Caco-2 (cell line): ENCODE results near the gene SURF4. TPM values are rescaled to one million over a fixed set of nuclear protein-coding genes. Genes with fewer than 3 reads are reported as not detected.

Experiments
- BruUV-seq: library from RNA; stranded (reverse); fragments of 400-500 nt; replicated peaks from 2 replicates; lab custom pipeline; 2021; lab: Mats Ljungman, UMichigan
- CTCF ChIA-PET: fragments of 300-600 bp; sonication (Branson Sonifier 250); formaldehyde crosslinking; loops from one replicate; lab custom pipeline; 2022; ENCODE audit warnings: antibody characterized with exemption; lab: Charles Lee
- POLR2A ChIA-PET: fragments of 300-600 bp; sonication (Branson Sonifier 250); formaldehyde crosslinking; loops from one replicate; lab custom pipeline; 2022; ENCODE audit warnings: antibody characterized with exemption; lab: Charles Lee
- DNase-seq, 2 experiments: peaks; one replicate each; pipeline versions ENCODE4 v3.0.0 to v3.0.0-alpha.2; 2020 to 2022
- H3K27me3 ChIP-seq: replicated peaks from 2 replicates; pipeline ENCODE4 v1.6.0; 2011; ENCODE audit warnings: low read length; ENCODE audit not compliant: control insufficient read depth, insufficient read depth
- H3K36me3 ChIP-seq: 2 replicates; pipeline ENCODE4 v1.5.1; 2011; ENCODE audit warnings: low read length; ENCODE audit not compliant: control insufficient read depth, insufficient read depth
- H3K4me1 ChIP-seq: fragments of 250-450 bp; sonication (Bioruptor Pico); 2 replicates; pipeline ENCODE4 v1.5.1; 2020; ENCODE audit warnings: mild to moderate bottlenecking
- H3K4me3 ChIP-seq: 2 replicates; pipeline ENCODE4 v1.5.1; 2011; ENCODE audit warnings: low read depth, mild to moderate bottlenecking, control low read depth, low read length
- H3K9me3 ChIP-seq: fragments of 250-450 bp; sonication (Bioruptor Pico); 2 replicates; pipeline ENCODE4 v1.5.1; 2020; ENCODE audit warnings: mild to moderate bottlenecking, moderate library complexity
- H3K27ac Mint-ChIP-seq: one replicate; pipeline ENCODE4 v1.8.0; 2022; ENCODE audit warnings: mixed read lengths; ENCODE audit not compliant: unreplicated experiment
- H3K27me3 Mint-ChIP-seq: one replicate; pipeline ENCODE4 v1.8.0; 2022; ENCODE audit warnings: mixed read lengths; ENCODE audit not compliant: insufficient read depth, unreplicated experiment
- H3K36me3 Mint-ChIP-seq: one replicate; pipeline ENCODE4 v1.8.0; 2022; ENCODE audit warnings: mild to moderate bottlenecking, mixed read lengths; ENCODE audit not compliant: insufficient read depth, unreplicated experiment
- H3K4me1 Mint-ChIP-seq: one replicate; pipeline ENCODE4 v1.8.0; 2022; ENCODE audit warnings: low read depth, mixed read lengths; ENCODE audit not compliant: unreplicated experiment
- H3K4me3 Mint-ChIP-seq: one replicate; pipeline ENCODE4 v1.8.0; 2022; ENCODE audit warnings: mild to moderate bottlenecking, moderate library complexity, mixed read lengths; ENCODE audit not compliant: unreplicated experiment
- H3K9me3 Mint-ChIP-seq: one replicate; pipeline ENCODE4 v1.8.0; 2022; ENCODE audit warnings: mixed read lengths; ENCODE audit not compliant: unreplicated experiment
- intact Hi-C: fragments of 100-400 bp; cut with micrococcal nuclease; formaldehyde crosslinking; loops from one replicate; pipeline ENCODE4 v1.10.0; 2022; ENCODE audit not compliant: unreplicated experiment
- total RNA-seq: library from RNA; stranded (reverse); gene quantifications from 2 replicates; pipeline ENCODE4 v1.2.3, GENCODE V29; 2022
- TF ChIP-seq, protein P1 (sequence below), 2 experiments: fragments of 200-600 bp in 1 of 2; IDR thresholded peaks; 1 replicate in 1 of 2; 2 replicates in 1 of 2; pipeline versions ENCODE4 v1.5.1 to v1.8.0; 2011 to 2022; ENCODE audit warnings: antibody characterized with exemption in 1 of 2, control low read depth in 1 of 2, inconsistent platforms in 1 of 2, low read depth in 1 of 2, low read length in 1 of 2, mild to moderate bottlenecking in 1 of 2, moderate library complexity in 1 of 2; ENCODE audit not compliant: insufficient read depth in 1 of 2, severe bottlenecking in 1 of 2, unreplicated experiment in 1 of 2

The SURF4 gene
- total RNA-seq, 1 experiment from 2014 or later, result 239 TPM

DNA sequence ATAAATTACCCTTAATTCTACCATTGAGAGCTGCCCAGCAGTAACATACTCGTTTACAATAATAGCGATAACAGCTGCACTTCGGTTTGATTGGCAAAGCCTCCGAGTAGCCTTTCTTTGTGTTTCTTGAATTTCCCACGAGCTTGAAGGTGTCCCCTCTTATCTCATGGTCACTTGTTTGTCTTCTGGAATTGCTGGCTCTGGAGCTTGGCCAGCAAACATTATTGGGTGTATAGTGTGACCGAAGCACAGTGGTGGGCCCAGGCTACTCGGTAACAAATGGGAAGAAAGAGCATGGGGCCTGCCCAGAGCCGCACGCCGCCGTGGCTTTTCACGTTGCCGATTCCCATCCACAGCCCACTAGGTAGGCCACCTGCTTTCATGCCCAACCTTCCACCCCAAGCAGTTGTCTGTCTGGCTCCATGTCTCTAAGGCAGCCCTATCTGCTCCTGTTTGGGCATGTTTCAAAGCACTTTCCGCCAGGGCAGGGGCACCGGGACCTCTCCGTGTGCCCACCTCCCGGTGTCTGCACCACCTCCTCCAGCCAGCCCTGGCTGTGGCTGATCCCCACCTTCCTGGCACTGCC lies 9.0 kb upstream of the SURF4 start:
- ChIA-PET POLR2A (interaction anchor here (0.6 kb wide), 1 partner anchor 75 kb away, joined by 6 read pairs; the partner anchor contains the start of gene CACFD1), CTCF (no interaction called here)
- H3K36me3 ChIP-seq, result no peaks in the 10 kb centered on the region

DNA sequence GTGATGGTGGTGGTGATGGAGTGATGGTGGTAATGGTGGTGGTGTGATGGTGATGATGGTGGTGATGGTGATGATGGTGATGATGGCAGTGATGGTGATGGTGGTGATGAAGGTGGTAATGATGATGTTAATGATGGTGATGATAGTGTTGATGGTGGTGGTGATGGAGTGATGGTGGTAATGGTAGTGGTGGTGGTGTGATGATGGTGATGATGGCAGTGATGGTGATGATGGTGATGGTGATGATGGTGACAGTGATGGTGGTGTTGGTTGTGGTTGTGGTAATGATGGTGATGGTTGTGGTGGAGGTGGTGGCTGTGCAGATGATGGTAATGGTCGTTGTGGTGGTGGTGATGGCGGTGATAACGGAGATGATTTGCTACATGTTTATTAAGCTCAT lies 7.6 kb upstream of the SURF4 start:
- intact Hi-C loops, result no loop called here
- ChIA-PET CTCF (no interaction called here), POLR2A (interaction anchor here (0.6 kb wide), 1 partner anchor 23 kb away, joined by 3 read pairs; no protein-coding TSS in a partner anchor)
- no peak overlapping the region for H3K27ac Mint-ChIP-seq
- peaks cover 7% of the 10 kb centered on the region for H3K4me1 Mint-ChIP-seq
- Histone ChIP-seq H3K9me3 (no peaks in the 10 kb centered on the region), H3K4me1 (no peaks in the 10 kb centered on the region), H3K27me3 (no peaks in the 10 kb centered on the region), H3K4me3 (no peak overlapping the region), H3K36me3 (no peaks in the 10 kb centered on the region)
- no peak for DNase-seq
- no peaks in the 10 kb centered on the region for H3K36me3 Mint-ChIP-seq
- TF ChIP-seq, protein P1, sequence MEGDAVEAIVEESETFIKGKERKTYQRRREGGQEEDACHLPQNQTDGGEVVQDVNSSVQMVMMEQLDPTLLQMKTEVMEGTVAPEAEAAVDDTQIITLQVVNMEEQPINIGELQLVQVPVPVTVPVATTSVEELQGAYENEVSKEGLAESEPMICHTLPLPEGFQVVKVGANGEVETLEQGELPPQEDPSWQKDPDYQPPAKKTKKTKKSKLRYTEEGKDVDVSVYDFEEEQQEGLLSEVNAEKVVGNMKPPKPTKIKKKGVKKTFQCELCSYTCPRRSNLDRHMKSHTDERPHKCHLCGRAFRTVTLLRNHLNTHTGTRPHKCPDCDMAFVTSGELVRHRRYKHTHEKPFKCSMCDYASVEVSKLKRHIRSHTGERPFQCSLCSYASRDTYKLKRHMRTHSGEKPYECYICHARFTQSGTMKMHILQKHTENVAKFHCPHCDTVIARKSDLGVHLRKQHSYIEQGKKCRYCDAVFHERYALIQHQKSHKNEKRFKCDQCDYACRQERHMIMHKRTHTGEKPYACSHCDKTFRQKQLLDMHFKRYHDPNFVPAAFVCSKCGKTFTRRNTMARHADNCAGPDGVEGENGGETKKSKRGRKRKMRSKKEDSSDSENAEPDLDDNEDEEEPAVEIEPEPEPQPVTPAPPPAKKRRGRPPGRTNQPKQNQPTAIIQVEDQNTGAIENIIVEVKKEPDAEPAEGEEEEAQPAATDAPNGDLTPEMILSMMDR (IDR thresholded peaks at IDR 0.05; ENCODE audit: insufficient read depth in 1 of 2, low read depth in 1 of 2, low read length in 1 of 2, severe bottlenecking in 1 of 2, unreplicated experiment in 1 of 2), result no peak
- no peaks in the 10 kb centered on the region for H3K9me3 Mint-ChIP-seq
- no peaks in the 10 kb centered on the region for H3K27me3 Mint-ChIP-seq
- no TSS peak for BruUV-seq
- H3K4me3 Mint-ChIP-seq, result no peak overlapping the region

More for the DNA sequence above, 9.0 kb upstream of the SURF4 start:
- TF ChIP-seq, protein P1 (IDR thresholded peaks at IDR 0.05; ENCODE audit: insufficient read depth in 1 of 2, low read depth in 1 of 2, low read length in 1 of 2, severe bottlenecking in 1 of 2, unreplicated experiment in 1 of 2), result no peak
- Histone ChIP-seq H3K27me3 (no peaks in the 10 kb centered on the region), H3K4me1 (no peaks in the 10 kb centered on the region), H3K4me3 (no peak overlapping the region), H3K9me3 (no peaks in the 10 kb centered on the region)
- Mint-ChIP-seq H3K4me1 (peaks cover 11% of the 10 kb centered on the region), H3K27ac (no peak overlapping the region), H3K36me3 (no peaks in the 10 kb centered on the region), H3K27me3 (no peaks in the 10 kb centered on the region), H3K4me3 (no peak overlapping the region), H3K9me3 (no peaks in the 10 kb centered on the region)
- no peak for DNase-seq
- intact Hi-C loops, result no loop called here
- no TSS peak for BruUV-seq

DNA sequence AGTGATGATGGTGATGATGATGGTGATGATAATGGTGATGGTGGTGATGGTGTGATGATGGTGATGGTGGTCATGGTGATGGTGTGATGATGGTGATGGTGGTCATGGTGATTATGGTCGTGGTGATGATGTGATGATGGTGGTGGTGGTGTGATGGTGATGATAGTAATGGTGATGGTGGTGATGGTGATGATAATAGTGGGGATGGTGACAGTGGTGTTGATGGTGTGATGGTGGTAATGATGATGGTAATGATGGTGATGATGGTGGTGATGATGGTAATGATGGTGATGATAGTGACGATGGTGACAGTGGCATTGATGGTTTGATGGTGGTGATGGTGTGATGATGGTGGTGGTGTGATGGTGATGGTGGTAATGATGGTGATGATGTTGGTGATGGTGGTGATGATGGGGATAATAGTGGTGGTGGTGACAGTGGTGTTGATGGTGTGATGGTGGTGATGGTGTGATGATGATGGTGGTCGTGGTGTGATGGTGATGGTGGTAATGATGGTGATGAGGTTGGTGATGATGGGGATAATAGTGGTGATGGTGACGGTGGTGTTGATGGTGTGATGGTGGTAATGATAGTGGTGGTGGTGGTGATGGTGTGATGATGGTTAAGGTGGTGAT lies 6.8 kb upstream of the SURF4 start:
- no peaks in the 10 kb centered on the region for H3K36me3 ChIP-seq
- intact Hi-C loops, result no loop called here
- H3K4me3 Mint-ChIP-seq, result no peak overlapping the region
- POLR2A ChIA-PET, result no interaction called here
- H3K27me3 ChIP-seq, result no peaks in the 10 kb centered on the region
- no TSS peak for BruUV-seq
- no peaks in the 10 kb centered on the region for H3K9me3 ChIP-seq
- no peak overlapping the region for H3K27ac Mint-ChIP-seq
- no peak for DNase-seq
- H3K4me1 Mint-ChIP-seq, result peaks cover 7% of the 10 kb centered on the region
- TF ChIP-seq, protein P1 (IDR thresholded peaks at IDR 0.05; ENCODE audit: insufficient read depth in 1 of 2, low read depth in 1 of 2, low read length in 1 of 2, severe bottlenecking in 1 of 2, unreplicated experiment in 1 of 2), result no peak
- H3K4me1 ChIP-seq, result no peaks in the 10 kb centered on the region
- H3K36me3 Mint-ChIP-seq, result no peaks in the 10 kb centered on the region
- H3K27me3 Mint-ChIP-seq, result no peaks in the 10 kb centered on the region
- CTCF ChIA-PET, result no interaction called here
- H3K9me3 Mint-ChIP-seq, result no peaks in the 10 kb centered on the region
- H3K4me3 ChIP-seq, result no peak overlapping the region
